Posterior cingulate gyrus (tissue), 11 donors: Measurements from ENCODE around the gene SLC4A11.
A peak's percentile ranks its signal among the peaks of the same experiment; 100 is the strongest.
"Not testable (repeated sequence)": the region's sequence is repeated elsewhere in the genome, so short reads cannot be mapped to it uniquely, and the experiment has no call there.

ENCODE experiments used
- DNase-seq, 10 donors: peaks; one replicate each; pipeline versions ENCODE4 v3.0.0 to v3.0.0-alpha.2; 2020 to 2021; ENCODE audit warnings: mixed read lengths in 3 of 10
- intact Hi-C: fragments of 100-400 bp; cut with DNase I; formaldehyde crosslinking; loops from one replicate; pipeline ENCODE4 v1.15.1; 2023

The SLC4A11 gene

DNA sequence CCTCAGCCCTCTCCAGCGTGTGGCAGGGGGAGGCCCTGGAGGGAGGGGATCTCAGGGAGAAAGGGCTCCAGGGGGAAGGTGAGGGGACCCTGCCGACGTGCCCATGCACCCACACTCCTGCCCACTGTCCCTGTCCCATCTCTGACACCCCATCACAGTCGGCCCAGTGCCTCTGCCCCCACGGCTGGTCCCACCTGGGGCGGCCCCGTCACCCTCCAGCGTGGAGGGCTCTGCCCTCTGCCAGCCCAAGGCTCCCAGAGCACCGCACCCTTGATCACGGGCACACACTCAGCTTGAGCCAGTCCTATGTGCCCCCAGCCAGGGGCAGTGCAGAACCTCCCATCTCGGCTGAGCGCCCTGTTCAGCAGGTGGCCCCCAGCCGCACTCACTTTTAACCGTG is 9.2 kb downstream of the SLC4A11 start:
- no peak for DNase-seq
- intact Hi-C loops, result no loop called here

- DNase-seq, result no peak
- intact Hi-C loops, result no loop called here
These were observed 9.8 kb downstream of the SLC4A11 start for GRCh38 chr20:3229158-3229557.

- DNase-seq, result no peak
- intact Hi-C loops, result no loop called here
These were observed 10.3 kb downstream of the SLC4A11 start for GRCh38 chr20:3228750-3229032.

DNA sequence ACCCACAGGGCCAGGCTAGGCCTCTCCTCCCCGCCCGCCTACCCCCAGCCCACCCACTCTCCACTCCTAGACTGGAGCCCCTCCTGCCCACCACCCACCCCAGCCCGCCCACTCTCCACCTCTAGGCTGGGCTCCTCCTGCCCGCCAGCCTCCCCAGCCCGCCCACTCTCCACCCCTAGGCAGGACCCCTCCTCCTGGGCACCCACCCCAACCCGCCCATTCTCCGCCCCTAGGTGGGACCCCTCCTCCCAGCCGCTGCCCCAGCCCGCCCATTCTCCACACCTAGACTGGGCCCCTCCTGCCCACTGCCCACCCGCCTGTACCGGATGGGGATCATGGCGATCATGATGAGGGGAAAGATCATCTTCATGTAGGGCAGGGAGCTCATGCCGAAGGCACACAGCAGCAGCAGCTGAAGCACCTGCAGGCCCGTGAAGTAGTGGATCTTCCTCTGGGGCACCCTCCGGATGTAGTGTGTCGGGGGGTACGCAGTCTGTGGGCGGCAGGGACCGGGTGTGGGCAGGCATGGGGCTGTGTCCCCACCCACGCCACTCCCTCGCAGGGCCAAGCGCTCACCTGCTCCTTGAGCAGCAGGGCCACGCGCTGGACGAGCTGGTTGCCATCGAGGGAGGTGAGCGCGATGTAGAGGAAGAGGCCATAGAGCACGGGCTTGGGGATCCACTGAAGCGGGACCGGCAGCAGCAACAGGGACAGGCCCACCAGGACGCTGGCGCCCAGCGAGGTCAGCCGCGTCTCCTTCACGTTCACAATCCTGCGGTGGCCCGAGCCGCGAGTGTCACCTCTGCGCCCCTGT is 10.8 kb downstream of the SLC4A11 start:
- intact Hi-C loops, result no loop called here
- DNase-seq, result no peak

DNA sequence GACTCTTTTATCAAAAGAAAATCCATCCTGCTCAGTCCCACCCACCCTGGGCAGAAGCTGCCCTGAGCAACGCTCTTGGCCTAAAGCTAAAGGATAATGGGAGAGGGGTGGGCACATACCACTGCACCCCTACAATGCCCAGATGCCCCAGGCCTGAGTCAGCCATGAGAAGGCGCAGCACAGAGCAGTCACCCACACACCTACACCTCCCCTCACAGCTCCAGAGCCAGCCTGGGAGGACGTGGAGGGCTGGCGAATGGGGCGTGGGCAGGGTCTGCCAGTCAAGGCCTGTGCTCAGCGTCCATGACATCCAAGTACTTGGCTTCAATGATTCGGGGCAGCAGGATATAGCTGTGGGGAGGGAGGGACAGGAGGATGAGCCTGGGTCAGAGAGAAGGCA is 11.5 kb downstream of the SLC4A11 start:
- intact Hi-C loops, result no loop called here
- DNase-seq, result no peak

DNA sequence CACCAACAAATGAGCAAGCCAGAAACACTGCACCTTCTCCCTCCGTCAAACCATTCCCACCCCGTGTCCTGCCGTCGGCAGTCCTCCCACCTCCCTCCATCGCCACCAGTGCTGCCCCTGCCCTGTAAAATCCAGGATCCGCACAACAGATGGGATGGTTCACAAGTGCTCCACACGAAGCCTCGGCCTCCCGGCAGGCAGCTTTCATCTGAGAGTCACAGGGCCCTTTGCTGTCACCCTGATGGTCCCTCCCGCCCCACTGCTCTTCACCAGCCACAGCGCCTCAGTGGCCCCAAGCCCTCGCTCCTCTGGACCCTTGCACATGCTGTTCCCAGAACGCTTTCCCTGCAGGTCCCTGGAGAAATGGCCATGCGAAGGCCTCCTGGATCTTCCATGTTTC is 12.1 kb downstream of the SLC4A11 start:
- intact Hi-C loops, result no loop called here

GRCh38 chr20:3226093-3226492 is 12.9 kb downstream of the SLC4A11 start:
- DNase-seq, result no peak
- intact Hi-C loops, result no loop called here

More for the DNA sequence above, 12.1 kb downstream of the SLC4A11 start:
- no peak for DNase-seq

DNA sequence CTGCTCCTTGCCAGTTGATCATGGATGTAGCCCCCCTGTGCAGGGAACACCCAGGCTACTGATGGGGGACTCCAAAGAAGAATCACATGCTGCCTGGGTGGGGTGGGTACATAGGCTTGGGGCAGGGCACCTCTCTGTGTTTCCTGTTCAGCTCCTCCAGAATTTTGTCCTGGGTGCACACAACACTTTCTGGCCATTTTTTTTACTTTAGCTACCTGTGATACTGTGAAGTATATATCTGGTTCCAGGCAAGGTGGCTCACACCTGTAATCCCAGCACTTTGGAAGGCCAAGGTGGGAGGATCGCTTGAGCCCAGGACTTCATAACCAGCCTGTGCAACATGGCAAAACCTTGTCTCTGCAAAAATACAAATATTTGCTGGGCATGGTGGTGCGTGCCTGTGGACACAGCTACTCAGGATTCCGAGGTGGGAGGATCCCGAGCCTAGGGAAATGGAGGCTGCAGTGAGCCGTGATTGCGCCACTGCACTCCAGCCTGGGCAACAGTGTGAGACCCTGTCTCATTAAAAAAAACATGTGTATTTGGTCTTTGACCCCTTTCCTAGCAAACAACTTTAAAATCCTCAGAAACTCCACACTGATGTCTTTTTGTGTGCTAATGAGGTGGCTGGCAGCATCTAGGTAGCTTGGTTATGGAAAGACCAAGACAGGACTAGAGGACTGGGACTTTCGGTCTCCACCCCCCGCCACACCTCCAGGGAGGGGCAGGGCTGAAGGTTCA is 14.1 kb downstream of the SLC4A11 start:
- intact Hi-C loops, result no loop called here
- DNase-seq, result no peak

DNA sequence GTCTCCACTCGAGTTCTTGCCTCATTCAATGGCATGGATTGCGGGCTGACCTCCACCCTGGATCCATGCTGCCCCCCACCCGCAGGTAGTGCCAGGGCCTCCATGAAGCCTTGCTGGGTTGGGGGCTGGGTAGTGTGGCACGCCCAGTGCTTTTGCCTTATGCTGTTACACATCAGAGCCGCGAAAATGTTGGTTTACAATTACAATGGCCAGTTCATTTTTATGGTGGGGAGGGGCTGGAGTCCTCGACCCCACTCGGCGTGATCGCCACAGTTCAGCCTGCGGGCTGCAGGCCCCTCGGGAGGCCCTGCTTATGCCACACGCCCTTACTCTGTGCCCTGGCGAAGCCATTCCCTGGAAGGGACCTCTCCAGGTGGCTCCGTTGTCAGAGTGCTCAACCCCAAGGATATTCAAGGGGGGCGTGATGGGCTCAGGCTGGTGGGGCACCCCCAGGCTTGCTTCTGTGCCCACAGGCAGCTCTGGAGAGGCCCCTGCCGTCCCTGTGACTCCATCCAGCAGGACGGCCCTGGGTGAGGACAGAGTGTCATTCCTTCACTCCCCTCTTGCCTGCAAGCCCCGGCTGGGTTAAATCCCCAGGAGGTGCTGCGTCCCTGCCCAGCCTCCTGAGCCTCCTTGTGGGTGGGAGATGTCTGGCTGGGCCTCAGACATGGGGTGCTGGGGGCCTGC is 14.9 kb downstream of the SLC4A11 start:
- no peak for DNase-seq
- intact Hi-C loops, result no loop called here

DNA sequence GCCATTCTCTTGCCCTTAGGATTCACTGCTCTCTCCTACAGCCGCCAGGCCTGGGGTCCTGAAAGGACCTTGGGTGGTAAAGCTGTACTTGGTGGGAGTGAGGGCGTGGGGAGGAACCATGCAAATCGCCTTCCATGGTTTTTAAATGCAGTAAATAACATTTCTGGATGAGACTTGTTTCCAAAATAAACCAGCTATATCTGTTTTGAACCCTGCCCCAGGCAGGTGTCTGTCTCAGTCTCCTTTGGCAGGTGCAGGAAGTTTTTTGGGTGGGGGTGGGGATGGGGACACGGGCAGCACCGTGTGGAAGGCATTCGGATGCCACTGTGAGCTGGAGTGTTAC is 15.4 kb downstream of the SLC4A11 start:
- intact Hi-C loops, result no loop called here
- DNase-seq, result no peak

DNA sequence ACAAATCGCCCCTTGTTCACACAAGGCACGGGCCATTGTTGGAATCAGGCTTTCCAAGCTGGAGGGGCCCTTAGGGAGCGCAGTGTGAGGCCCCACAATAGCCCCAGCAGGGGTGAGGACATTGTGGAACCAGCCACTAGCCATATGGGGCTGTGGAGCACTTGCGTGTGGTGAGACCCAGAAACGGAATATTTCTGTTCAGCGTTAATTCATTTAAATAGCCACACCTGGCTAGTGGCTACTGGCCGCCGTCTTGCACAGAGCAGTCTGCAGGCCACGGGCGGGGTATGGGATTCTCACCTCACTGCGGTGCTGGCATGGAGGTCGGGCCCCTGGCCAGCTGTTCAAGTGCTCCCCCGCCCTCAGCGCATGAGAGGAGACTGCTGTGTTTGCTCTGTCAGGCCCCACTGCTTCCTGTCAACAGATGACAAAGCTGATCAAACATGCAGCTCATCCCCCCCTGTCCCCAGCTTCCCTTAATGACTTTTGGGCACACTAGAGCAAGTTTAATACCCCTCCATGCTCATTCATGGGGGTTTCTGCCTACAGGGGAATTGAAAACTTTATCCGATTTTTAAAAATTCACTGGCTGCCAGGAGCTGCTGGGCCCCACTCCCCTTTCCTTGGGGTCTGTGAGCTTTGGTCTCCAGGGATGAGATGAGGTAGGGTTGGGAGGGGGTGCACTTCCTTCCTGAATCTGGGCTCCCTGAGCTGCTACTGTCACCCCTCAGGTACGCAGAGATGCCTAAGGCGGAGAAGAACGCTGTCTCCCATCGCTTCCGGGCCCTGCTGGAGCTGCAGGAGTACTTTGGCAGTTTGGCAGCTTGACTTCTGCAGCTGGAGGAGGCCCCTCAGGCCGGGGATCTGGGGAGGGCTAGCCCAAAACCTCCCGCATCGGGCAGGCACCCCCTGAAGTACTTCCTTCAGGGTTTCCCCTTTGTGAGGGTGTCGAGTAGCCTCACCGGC is 16.1 kb downstream of the SLC4A11 start:
- DNase-seq, result no peak
- intact Hi-C loops, result no loop called here

GRCh38 chr20:3221398-3222226 is 17.4 kb downstream of the SLC4A11 start:
- intact Hi-C loops, result no loop called here
- no peak for DNase-seq

- intact Hi-C loops, result loop anchor here (1.0 kb wide), 1 partner anchor 98 kb away; no protein-coding TSS in a partner anchor
- peak in 6 of 10 donors; percentile 42 to 93 (median 54) for DNase-seq
These were observed 20.5 kb downstream of the SLC4A11 start for GRCh38 chr20:3218307-3218988.

GRCh38 chr20:3215359-3215917 is 23.6 kb downstream of the SLC4A11 start:
- DNase-seq, intact Hi-C loops: not testable (repeated sequence)

- DNase-seq, result no peak
- intact Hi-C loops, result no loop called here
These were observed 25.8 kb downstream of the SLC4A11 start for GRCh38 chr20:3213226-3213625.

GRCh38 chr20:3210346-3210745 is 28.6 kb downstream of the SLC4A11 start:
- intact Hi-C loops, result no loop called here
- no peak for DNase-seq

DNA sequence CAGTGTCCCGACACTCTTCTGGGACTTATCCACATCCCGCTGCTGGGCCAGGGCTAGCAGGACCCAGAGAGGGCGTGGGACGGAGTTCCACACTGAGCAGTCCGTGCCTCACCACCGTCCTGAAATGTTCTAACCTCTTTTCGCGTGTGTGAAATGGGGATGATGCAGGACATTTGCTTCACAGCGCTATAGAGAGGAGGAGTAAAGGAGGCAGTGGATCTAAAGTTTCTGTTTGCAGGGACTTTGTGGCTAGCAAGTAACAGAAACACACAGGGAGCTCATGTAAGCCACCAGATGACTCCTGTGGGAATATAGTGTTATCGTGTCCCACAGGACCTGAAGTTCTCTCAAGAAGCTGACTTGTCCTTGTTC is 29.1 kb downstream of the SLC4A11 start:
- intact Hi-C loops, result no loop called here
- no peak for DNase-seq

GRCh38 chr20:3209257-3209945 is 29.6 kb downstream of the SLC4A11 start, which contains the start of gene ITPA:
ITPA (plus strand) TSS chr20:3209498; CDS start chr20:3209552, 54 bp downstream.
- peak in 9 of 10 donors; percentile 49 to 95 (median 66) for DNase-seq
- intact Hi-C loops, result no loop called here
